NB4 (cell line): ENCODE measurements around the gene NTPCR.

ENCODE experiments used
- MYC ChIP-seq: IDR thresholded peaks from 2 replicates; pipeline ENCODE4 v1.6.1; 2011; ENCODE audit warnings: low read depth, low read length
- POLR2A ChIP-seq: IDR thresholded peaks from 2 replicates; pipeline ENCODE4 v1.6.1; 2011; ENCODE audit warnings: mild to moderate bottlenecking; ENCODE audit not compliant: insufficient read length; ENCODE audit errors: extremely low read depth
- TF ChIP-seq, protein P1 (sequence below): IDR thresholded peaks from one replicate; pipeline ENCODE4 v1.5.1; 2012; ENCODE audit warnings: low read depth, low read length
- TF ChIP-seq, protein P2 (sequence below): IDR thresholded peaks from 2 replicates; pipeline ENCODE4 v1.6.1; 2011; ENCODE audit warnings: low read depth, low read length

DNA sequence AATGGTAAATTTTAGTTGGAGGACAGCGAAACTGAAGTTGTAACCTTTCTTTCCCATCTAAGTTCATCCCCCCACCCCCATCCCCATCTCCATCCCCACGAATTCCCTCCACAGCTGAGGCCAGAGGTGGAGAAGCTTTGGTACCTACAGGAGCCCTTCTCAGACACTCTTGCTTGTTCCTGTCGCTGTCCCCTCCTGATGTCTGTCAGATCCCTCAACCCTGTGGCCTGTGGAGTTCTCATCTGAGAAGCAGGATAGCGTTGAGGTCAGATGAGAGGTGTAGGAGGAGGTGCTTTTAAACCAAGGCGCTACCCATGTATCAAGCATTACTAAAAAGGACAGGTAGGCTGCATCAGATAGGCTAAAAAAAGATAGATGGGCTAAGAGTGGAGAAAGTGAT, 769 bp downstream of the NTPCR start:
- TF ChIP-seq, protein P1, sequence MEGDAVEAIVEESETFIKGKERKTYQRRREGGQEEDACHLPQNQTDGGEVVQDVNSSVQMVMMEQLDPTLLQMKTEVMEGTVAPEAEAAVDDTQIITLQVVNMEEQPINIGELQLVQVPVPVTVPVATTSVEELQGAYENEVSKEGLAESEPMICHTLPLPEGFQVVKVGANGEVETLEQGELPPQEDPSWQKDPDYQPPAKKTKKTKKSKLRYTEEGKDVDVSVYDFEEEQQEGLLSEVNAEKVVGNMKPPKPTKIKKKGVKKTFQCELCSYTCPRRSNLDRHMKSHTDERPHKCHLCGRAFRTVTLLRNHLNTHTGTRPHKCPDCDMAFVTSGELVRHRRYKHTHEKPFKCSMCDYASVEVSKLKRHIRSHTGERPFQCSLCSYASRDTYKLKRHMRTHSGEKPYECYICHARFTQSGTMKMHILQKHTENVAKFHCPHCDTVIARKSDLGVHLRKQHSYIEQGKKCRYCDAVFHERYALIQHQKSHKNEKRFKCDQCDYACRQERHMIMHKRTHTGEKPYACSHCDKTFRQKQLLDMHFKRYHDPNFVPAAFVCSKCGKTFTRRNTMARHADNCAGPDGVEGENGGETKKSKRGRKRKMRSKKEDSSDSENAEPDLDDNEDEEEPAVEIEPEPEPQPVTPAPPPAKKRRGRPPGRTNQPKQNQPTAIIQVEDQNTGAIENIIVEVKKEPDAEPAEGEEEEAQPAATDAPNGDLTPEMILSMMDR = no peak
- TF ChIP-seq POLR2A (no peak), MYC (no peak)
- TF ChIP-seq, protein P2, sequence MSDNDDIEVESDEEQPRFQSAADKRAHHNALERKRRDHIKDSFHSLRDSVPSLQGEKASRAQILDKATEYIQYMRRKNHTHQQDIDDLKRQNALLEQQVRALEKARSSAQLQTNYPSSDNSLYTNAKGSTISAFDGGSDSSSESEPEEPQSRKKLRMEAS = no peak
